Activated CD4-positive, CD25-positive, alpha-beta regulatory T cell treated with anti-CD3 and anti-CD28 coated beads, Interleukin-2, amount 50 U/mL, for 24 hours (primary cell): ENCODE results near the gene HSP90AA1.
"Not testable (repeated sequence)": the region's sequence is repeated elsewhere in the genome, so short reads cannot be mapped to it uniquely, and the experiment has no call there.

Experiments
- ATAC-seq, 2 donors: fragments of 150-1000 bp; cut with Tn5 transposase; one replicate each; pipeline ENCODE4 v1.10.0; 2021; ENCODE audit warnings: mild to moderate bottlenecking in 1 of 2, moderate library complexity in 1 of 2

Gene HSP90AA1

GRCh38 chr14:102086972-102087761, at the start of gene HSP90AA1:
Gene HSP90AA1 (minus strand): TSS chr14:102087044. CDS start chr14:102086378, 666 bp downstream.
- ATAC-seq = peak; percentile 72 to 77

DNA sequence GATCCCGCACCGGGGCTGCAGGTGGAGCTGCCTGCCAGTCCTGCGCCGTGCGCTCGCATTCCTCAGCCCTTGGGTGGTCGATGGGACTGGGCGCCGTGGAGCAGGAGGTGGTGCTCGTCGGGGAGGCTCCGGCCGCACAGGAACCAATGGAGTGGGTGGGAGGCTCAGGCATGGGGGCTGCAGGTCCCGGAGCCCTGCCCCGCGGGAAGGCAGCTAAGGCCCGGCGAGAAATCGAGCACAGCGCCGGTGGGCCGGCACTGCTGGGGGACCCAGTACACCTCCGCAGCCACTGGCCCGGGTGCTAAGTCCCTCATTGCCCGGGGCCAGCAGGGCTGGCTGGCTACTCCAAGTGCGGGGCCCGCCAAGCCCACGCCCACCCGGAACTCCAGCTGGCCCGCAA, 48.6 kb upstream of the HSP90AA1 start:
- ATAC-seq = not testable (repeated sequence)

GRCh38 chr14:102134719-102135118, 47.9 kb upstream of the HSP90AA1 start:
- ATAC-seq = not testable (repeated sequence)

GRCh38 chr14:102134021-102134420, 47.2 kb upstream of the HSP90AA1 start:
- not testable (repeated sequence) for ATAC-seq

DNA sequence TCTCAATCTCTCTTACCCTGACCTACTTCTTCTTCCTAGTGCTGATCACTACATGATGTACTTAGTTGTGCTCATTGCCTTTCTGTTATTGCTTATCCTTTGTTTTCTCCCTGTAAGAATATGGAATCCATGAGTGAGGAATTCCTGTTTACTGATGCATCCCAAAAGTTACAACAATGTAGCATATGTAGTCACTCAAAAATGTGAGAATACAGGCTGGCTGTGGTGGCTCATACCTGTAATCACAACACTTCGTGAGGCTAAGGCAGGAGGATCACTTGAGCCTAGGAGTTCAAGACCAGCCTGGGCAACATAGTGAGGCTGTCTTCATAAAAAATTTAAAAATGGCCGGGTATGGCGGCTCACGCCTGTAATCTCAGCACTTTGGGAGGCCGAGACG, 44.9 kb upstream of the HSP90AA1 start:
- no peak for ATAC-seq

DNA sequence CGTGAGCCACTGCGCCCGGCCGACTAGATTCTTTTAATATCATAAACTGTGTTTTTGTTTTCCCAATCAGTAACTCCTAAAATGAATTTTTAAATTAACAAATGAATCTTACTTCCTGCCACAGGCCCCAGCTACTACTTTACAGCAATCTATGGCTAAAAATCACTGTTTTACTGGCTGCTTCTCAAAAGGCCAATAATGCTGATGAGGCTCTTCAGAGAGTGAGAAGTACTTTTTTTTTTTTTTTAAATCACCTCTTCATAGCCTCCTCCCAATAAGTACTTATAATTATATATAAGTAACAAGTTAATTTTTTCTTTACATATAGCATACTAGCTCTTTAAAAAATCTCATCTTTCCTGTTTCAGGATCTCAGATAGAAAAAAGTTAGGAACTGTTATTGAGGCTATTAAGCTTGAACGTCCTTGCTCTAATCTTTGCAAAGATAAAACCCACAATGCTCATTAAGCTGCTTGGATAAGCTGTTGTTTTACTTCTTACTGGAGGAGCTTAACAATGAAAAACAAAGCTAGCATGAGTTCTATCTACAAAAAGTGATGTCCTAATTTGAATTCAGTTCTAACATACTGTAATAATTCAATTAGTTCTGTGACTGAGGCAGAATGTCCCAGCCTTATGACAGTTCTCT, 40.1 kb upstream of the HSP90AA1 start:
- no peak for ATAC-seq

DNA sequence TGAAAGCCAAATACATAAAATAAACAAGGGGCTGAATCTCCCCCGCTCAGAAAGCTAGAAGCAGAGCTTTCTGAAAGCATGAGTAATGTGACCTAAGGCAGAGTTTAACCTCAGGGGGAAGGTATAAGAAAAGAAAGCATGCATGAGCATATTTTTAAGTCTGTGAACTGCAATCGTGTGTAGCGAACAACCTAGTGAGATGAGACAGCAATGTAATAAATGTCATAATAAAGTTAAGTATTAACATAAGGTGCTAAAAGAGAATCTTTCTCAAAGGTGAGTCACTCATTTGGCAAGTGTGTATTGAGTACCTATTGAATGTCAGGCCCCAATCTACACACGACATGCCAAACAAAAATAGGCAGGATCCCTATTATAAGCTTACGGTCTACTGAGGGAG, 38.7 kb upstream of the HSP90AA1 start:
- no peak for ATAC-seq

DNA sequence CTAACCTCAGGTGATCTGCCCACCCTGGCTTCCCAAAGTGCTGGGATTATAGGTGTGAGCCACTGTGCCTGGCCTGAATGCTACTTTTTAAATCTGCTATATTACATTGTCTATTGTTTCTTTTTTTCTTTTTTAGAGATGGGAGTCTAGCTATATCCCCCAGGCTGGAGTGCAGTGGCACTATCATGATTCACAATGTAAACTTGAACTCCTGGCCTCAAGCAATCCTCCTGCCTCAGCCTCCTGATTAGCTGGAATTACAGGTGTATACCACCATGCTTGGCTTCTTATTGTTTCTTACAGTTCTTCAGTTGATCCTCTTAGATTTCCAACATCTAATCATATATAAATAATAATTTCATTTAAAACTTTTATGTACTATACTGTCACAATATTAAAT, 37.6 kb upstream of the HSP90AA1 start:
- ATAC-seq = no peak

DNA sequence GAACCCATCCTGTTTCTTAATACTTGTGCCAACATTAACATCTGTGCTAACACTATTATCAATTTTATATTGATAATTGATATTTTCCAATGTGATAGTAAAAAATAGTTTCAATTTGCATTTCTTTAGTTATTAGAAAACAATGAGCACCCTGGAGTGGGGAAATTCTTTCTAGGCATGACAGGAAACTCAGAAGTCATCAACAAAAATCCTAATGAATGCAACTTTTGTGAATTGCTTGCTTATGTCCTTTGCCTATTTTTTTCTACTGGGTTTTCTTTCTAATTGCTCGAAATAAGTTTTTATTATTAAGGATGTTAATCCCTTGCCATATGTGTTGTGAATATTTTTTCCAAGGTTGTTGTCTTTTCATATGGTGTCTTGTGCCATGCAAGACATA, 34.7 kb upstream of the HSP90AA1 start:
- ATAC-seq = no peak

DNA sequence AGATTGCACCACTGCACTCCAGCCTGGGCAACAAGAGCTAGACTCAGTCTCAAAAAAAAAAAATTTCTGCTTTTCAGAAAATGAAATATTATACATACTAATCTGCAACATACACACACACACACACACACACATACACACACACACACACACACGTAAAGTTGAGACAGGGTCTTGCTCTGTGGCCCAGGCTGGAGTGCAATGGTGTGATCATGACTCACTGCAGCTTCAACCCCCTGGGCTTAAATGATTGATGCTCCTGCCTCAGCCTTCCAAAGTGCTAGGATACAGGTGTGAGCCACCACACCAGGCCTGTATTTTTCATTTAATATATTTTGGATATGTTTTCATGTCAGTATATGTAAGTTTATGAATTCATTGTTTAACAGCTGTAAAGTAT, 34.0 kb upstream of the HSP90AA1 start:
- ATAC-seq = no peak

DNA sequence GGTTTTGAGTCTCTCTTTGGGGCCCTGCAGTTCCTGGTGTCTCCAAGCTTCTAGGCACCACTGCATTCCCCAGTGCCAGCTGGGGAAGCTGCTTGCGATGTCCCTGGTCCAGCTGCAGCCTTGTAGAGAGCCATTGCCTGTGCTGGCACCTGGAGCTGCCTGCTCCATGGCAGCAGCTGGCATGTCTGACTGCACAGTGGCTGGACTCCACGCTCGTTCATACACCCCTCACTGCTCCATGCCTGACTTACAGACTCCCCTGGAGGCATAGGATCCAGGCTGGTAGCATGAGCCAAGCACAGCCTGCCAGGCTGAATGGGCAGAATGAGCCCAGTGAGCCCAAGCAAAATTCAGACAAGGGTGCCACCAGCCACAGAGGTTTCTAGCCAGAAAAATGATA, 31.0 kb upstream of the HSP90AA1 start:
- ATAC-seq = no peak

DNA sequence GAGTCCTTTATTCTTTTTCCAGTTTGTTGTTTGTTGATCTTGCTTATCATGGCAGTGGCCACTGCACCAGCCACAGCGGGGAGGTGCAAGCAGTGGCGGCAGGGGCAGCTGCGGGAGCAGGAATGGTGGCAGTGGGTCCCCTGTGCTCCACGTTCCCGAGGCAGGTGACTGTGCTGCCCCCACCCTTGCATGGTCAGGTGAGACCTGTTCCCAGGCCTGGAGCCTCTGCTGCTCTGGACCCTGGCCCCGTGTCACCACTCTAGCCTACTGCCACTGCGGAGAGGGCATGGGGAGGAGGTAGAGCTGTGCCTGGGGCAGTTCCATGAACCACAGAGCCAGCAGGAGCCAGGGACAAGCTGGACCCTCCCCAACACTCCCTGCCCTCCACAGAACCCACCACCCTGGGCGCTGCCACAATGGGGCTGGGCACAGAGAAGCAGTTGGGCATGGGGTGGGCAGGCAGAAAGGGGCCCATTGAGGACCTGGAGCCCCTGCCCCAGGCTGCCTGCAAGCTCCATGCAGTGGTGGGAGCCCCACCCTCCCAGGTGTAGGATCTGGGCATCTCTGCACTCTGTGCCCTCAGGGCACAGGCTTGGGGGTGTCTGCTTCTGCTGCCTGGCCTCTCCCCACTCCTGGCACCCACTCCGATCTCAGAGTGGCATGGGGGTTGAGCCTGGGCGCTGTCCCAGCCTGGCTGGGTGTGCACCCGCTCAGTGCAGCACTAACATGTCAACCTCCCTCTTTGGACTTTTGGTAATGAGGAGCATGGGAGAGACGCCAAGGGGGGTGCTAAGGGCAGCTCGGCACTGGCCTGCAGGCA, 29.7 kb upstream of the HSP90AA1 start:
- ATAC-seq = no peak

GRCh38 chr14:102111101-102111500, 24.3 kb upstream of the HSP90AA1 start:
- no peak for ATAC-seq

DNA sequence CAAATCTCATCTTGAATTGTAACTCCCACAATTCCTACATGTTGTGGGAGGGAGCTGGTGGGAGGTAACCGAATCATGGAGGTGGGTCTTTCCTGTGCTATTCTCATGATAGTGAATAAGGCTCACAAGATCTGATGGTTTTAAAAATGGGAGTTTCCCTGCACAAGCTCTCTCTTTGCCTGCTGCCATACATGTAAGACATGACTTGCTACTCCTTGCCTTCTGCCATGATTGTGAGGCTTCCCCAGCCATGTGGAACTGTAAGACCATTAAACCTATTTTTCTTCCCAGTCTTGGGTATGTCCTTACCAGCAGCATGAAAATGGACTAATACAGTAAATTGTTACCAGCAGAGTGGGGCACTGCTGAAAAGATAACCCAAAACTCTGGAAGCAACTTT, 22.5 kb upstream of the HSP90AA1 start:
- not testable (repeated sequence) for ATAC-seq

DNA sequence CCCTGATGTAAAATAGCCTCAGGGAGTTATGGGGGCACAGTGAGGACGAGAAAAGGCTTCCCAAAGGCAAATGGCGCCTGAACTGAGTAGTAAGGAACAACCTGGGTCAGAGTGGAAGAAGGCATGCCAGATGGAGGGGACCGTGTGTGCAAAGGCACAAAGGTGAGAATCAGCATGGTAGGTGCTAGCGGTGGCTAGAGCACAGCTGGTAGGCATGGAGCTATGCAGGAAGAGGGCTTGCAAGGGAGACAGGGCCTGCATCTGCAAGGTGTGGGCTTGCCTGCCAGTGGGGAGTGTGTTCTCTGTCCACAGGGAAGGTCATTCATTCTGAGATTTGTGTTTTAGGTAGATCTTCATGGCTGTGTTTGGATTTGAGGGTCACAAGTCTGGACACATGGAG, 18.5 kb upstream of the HSP90AA1 start:
- no peak for ATAC-seq

DNA sequence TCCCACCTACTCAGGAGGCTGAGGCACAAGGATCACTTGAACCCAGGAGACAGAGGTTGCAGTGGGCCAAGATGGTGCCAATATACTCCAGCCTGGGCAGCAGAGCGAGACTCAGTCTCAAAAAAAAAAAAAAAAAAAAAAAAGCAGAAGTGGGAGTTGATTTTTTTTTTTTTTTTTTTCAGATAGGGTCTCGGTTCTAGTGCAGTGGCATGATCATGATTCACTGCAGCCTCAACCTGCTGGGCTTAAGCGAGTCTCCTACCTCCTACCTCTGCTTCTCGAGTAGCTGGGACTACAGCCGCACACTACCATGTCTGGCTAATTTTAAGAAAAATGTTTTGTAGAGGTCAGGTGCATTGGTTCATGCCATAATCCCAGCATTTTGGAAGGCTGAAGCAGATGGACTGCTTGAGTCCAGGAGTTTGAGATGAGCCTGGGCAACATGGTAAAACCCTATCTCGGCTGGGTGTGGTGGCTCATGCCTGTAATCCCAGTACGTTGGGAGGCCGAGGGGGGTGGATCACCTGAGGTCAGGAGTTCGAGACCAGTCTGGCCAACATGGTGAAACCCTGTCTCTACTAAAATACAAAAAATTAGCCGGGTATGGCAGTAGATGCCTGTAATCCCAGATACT, 16.3 kb upstream of the HSP90AA1 start:
- ATAC-seq = no peak

- no peak for ATAC-seq
These were observed 10.7 kb upstream of the HSP90AA1 start for GRCh38 chr14:102097441-102098135.

DNA sequence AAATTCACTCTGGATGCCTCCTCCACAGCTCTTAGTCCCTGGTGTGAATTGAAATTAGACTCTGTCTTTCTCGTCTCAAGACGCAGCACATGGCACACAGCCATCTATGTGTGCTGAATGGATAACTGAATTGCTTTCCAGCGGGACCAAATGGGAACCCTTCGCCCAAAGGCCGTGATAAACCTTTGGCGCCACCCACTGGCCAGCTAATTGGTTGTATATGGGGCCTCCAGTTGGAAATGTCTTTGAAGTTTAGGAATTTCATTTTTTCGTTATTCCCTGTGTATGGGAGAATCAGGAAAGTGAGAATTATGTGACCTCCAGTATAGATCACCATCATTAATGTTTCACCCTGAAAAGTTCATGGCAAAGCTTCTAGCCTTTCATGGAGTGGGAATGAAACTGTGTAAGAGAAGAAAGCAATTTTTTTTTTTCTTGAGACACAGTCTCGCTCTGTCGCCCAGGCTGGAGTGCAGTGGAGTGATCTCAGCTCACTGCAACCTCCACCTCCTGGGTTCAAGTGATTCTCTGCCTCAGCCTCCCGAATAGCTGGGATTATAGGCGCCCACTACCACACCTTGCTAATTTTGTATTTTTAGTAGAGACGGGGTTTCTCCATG, 9.8 kb upstream of the HSP90AA1 start:
- ATAC-seq = peak; percentile 48 to 61

DNA sequence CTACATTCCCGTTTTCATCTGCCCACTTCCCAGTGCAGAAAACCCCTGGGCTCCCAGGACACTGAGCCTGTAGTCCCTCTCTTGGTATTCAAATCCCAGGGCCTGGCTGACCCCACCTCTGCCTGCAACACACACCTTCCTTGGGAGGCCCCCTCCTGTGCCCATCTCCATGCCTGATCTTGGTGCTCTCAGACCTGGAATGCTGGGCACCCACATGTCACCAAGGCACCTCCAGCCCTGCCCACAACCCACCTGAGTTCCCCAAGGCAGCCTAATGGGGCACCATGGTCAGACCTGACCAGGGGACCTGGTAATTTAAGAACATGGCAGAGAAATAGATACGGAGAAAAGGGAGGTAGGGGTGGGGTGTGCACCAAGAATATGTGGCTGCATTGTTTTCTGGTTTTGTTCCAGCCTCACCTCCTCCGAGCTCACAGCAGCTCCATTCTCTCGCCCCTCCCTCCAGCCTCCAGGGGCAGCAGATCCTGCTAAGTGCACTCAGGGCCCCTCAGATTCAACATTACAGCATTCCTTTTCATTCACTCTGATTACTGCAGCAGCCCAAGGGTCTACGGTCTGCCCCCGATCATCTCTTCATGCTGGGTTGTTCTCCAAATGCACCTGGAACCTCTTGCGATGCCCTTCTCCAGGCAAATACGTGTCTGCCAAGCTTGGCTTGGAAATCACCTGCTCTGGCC, 9.2 kb upstream of the HSP90AA1 start:
- ATAC-seq = peak in 1 of 2 donors; percentile 25

DNA sequence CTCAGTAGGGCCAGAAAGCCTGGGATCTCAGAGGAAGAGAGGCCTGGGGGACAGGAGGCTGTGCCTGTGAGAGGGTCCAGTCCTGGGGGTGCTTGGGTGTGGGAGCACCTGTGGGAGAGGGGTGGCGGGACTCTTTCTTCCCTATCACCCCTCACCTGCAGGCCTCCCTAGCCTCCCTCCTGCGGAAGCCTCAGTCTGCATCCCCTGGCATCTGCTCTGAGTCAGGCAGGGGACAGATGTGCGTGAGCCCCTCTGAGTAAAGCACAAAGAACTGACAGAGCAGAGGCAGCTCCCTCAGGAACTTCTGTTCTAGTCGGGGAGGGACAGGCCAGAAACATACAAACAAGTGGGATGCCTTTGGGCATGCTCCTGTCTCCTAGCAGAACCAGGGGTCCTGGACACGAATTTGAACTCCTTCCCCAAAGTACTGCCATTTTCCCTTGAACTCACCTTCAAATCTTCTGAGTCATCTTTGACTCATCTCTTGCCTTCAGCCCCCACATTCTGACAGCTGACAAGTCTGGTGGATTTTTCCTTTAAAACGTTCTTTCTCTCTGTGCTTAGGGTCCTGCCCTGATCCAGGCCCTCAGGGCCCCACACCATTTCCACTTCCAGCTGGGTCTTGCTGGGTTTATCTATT, 8.5 kb upstream of the HSP90AA1 start:
- peak; percentile 37 to 61 for ATAC-seq

DNA sequence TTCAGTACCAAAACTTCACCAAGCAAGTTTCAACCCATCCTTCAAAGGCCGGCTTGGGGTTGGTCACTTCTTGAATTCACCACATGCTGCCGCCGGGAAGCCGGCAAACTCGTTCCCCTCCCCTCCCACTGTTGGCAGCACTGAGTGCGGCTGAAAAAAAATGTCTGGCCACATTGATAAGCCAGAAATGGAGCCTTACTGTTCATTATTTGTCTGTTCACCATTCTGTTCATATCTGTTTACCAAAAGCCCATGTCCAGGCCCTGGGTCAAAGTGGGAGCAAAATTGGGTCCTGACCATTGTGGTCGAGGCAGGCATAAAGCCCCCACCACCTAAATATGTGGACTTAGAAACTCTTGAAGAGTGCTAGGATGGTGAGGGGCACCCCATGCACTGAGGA, 7.3 kb upstream of the HSP90AA1 start:
- no peak for ATAC-seq
